IMR-90 (cell line): ENCODE measurements around the gene ZNF831. TPM values are rescaled to one million over a fixed set of nuclear protein-coding genes. Genes with fewer than 3 reads are reported as not detected.

ENCODE experiments used
- ATAC-seq: fragments of 200-7000 bp; cut with Tn5 transposase; 2 replicates; pipeline ENCODE4 v1.9.1; 2020; ENCODE audit warnings: low read depth, mild to moderate bottlenecking, moderate library complexity
- BruUV-seq: library from RNA; stranded (reverse); fragments of 400-500 nt; replicated peaks from 2 replicates; lab custom pipeline; 2021; lab: Mats Ljungman, UMichigan
- CTCF ChIA-PET: fragments of 300-600 bp; formaldehyde crosslinking; extraction: SDS; loops from one replicate; lab custom pipeline; 2021; ENCODE audit warnings: antibody characterized with exemption; lab: Yijun Ruan, JAX
- POLR2A ChIA-PET: fragments of 300-600 bp; sonication (Branson Sonifier 250); formaldehyde crosslinking; loops from one replicate; lab custom pipeline; 2022; ENCODE audit warnings: antibody characterized with exemption; ENCODE audit not compliant: unreplicated experiment; lab: Charles Lee
- DNase-seq: peaks from one replicate; pipeline ENCODE4 v3.0.0; 2013
- H2AFZ ChIP-seq: replicated peaks from 2 replicates; pipeline ENCODE3; 2013; ENCODE audit warnings: low read length, mild to moderate bottlenecking; ENCODE audit not compliant: poor library complexity
- H2AK5ac ChIP-seq: 2 replicates; pipeline ENCODE4 v1.6.1; 2013; ENCODE audit warnings: low read depth, low read length, inconsistent platforms
- H2AK9ac ChIP-seq: replicated peaks from 2 replicates; pipeline ENCODE3; 2013; ENCODE audit warnings: mild to moderate bottlenecking, low read depth, low read length, moderate library complexity; ENCODE audit not compliant: poor library complexity
- H2BK120ac ChIP-seq: 2 replicates; pipeline ENCODE4 v1.6.1; 2013; ENCODE audit warnings: low read depth, low read length, inconsistent platforms
- H2BK15ac ChIP-seq: 3 replicates; pipeline ENCODE4 v1.6.1; 2013; ENCODE audit warnings: low read depth, low read length, inconsistent platforms
- H2BK20ac ChIP-seq: 2 replicates; pipeline ENCODE4 v1.6.1; 2013; ENCODE audit warnings: low read depth, mild to moderate bottlenecking, inconsistent platforms, low read length, moderate library complexity
- H2BK5ac ChIP-seq: 2 replicates; pipeline ENCODE4 v1.6.1; 2013; ENCODE audit warnings: mild to moderate bottlenecking, low read depth, low read length, inconsistent platforms; ENCODE audit not compliant: poor library complexity, severe bottlenecking
- H3K14ac ChIP-seq: replicated peaks from 2 replicates; pipeline ENCODE4 v1.6.1; 2013; ENCODE audit warnings: low read depth, low read length, inconsistent platforms
- H3K18ac ChIP-seq: 2 replicates; pipeline ENCODE4 v1.6.1; 2013; ENCODE audit warnings: low read depth, low read length, control low read depth
- H3K23ac ChIP-seq: 2 replicates; pipeline ENCODE4 v1.6.1; 2013; ENCODE audit warnings: low read depth, low read length, inconsistent platforms
- H3K27ac ChIP-seq: 2 replicates; pipeline ENCODE4 v1.5.1; 2013; ENCODE audit warnings: mild to moderate bottlenecking, control low read depth, low read length; ENCODE audit not compliant: insufficient read depth
- H3K27me3 ChIP-seq: 2 replicates; pipeline ENCODE4 v1.6.1; 2013; ENCODE audit warnings: low read length; ENCODE audit not compliant: control insufficient read depth, insufficient read depth
- H3K36me3 ChIP-seq: 2 replicates; pipeline ENCODE4 v1.6.1; 2013; ENCODE audit warnings: low read length, mixed read lengths; ENCODE audit not compliant: control insufficient read depth, insufficient read depth
- H3K4ac ChIP-seq: 2 replicates; pipeline ENCODE4 v1.6.1; 2013; ENCODE audit warnings: low read depth, low read length, inconsistent platforms
- H3K4me1 ChIP-seq: 2 replicates; pipeline ENCODE4 v1.6.1; 2013; ENCODE audit warnings: low read length, mixed read lengths; ENCODE audit not compliant: control insufficient read depth, insufficient read depth
- H3K4me2 ChIP-seq: 2 replicates; pipeline ENCODE4 v1.6.1; 2013; ENCODE audit warnings: low read depth, mild to moderate bottlenecking, control low read depth, low read length, moderate library complexity
- H3K4me3 ChIP-seq: 2 replicates; pipeline ENCODE4 v1.5.1; 2013; ENCODE audit warnings: low read depth, mild to moderate bottlenecking, control low read depth, low read length, moderate library complexity; ENCODE audit not compliant: insufficient read depth
- H3K56ac ChIP-seq: 2 replicates; pipeline ENCODE4 v1.6.1; 2013; ENCODE audit warnings: low read length, inconsistent platforms; ENCODE audit not compliant: insufficient read depth; ENCODE audit errors: extremely low read depth
- H3K79me1 ChIP-seq, 2 experiments: 2 replicates each; pipeline ENCODE4 v1.6.1; 2013; ENCODE audit warnings: low read length in 2 of 2, inconsistent platforms in 1 of 2, low read depth in 1 of 2
- H3K9ac ChIP-seq: 2 replicates; pipeline ENCODE4 v1.6.1; 2013; ENCODE audit warnings: low read depth, low read length, control low read depth
- H3K9me1 ChIP-seq: 2 replicates; pipeline ENCODE4 v1.6.1; 2013; ENCODE audit warnings: low read length, inconsistent platforms; ENCODE audit not compliant: insufficient read depth
- H3K9me3 ChIP-seq: 2 replicates; pipeline ENCODE4 v1.6.1; 2013; ENCODE audit warnings: low read length; ENCODE audit not compliant: control insufficient read depth, insufficient read depth
- H4K20me1 ChIP-seq: 2 replicates; pipeline ENCODE4 v1.6.1; 2013; ENCODE audit warnings: low read length, inconsistent platforms; ENCODE audit not compliant: insufficient read depth
- H4K5ac ChIP-seq: 2 replicates; pipeline ENCODE4 v1.6.1; 2013; ENCODE audit warnings: mild to moderate bottlenecking, low read depth, low read length, control low read depth
- H4K8ac ChIP-seq, 2 experiments: 2 replicates each; pipeline ENCODE4 v1.6.1; 2013; ENCODE audit warnings: low read depth in 2 of 2, low read length in 2 of 2, control low read depth in 1 of 2, inconsistent platforms in 1 of 2
- H4K91ac ChIP-seq: 2 replicates; pipeline ENCODE4 v1.6.1; 2013; ENCODE audit warnings: low read depth, low read length, inconsistent platforms; ENCODE audit not compliant: insufficient read depth
- FOS ChIP-seq: fragments of 150-350 bp; IDR thresholded peaks from 2 replicates; pipeline ENCODE4 v1.6.1; 2016; ENCODE audit warnings: low read depth, low read length
- MAZ ChIP-seq: IDR thresholded peaks from 2 replicates; pipeline ENCODE4 v1.6.1; 2012; ENCODE audit warnings: low read depth, mild to moderate bottlenecking, low read length, improper control_type of control experiment, moderate library complexity, borderline replicate concordance
- NFE2L2 ChIP-seq: fragments of 150-350 bp; IDR thresholded peaks from 2 replicates; pipeline ENCODE4 v1.6.1; 2016; ENCODE audit warnings: low read depth, mild to moderate bottlenecking, low read length
- RAD21 ChIP-seq: IDR thresholded peaks from 2 replicates; pipeline ENCODE4 v1.6.1; 2012; ENCODE audit warnings: low read length, improper control_type of control experiment
- SMC3 ChIP-seq: fragments of 150-350 bp; IDR thresholded peaks from 2 replicates; pipeline ENCODE4 v1.6.1; 2016; ENCODE audit warnings: low read depth, mild to moderate bottlenecking, antibody characterized with exemption, low read length, moderate library complexity
- WGBS, 2 experiments: methylation state at CpG; one replicate each; pipeline versions ENCODE4 v1.1.5 to v1.1.7; 2013; ENCODE audit warnings: missing lambda C conversion rate in 2 of 2; ENCODE audit not compliant: insufficient read length in 1 of 2; ENCODE audit errors: extremely low coverage in 2 of 2; 5-methylcytosine and 5-hydroxymethylcytosine counted together
- dilution Hi-C: fragments of 300-500 bp; cut with HindIII; formaldehyde crosslinking; loops from one replicate; pipeline ENCODE4 v1.14.3; 2018; ENCODE audit warnings: low sequenced_read_pairs; ENCODE audit not compliant: unreplicated experiment
- in situ Hi-C: fragments of 300-500 bp; cut with MboI; formaldehyde crosslinking; loops from 3 replicates; pipeline ENCODE4 v1.14.3; 2019; ENCODE audit warnings: low sequenced_read_pairs, inconsistent platforms, mixed read lengths
- intact Hi-C: fragments of 100-400 bp; cut with micrococcal nuclease; formaldehyde crosslinking; loops from 2 replicates; pipeline ENCODE4 v1.10.0; 2022
- polyA plus RNA-seq, 3 experiments: library from polyadenylated mRNA; depleted of rRNA; stranded (reverse); fragments of >200 nt; gene quantifications; 2 replicates each; pipeline ENCODE4 v1.2.3, GENCODE V29; 2012; ENCODE audit warnings: low replicate concordance in 1 of 3
- total RNA-seq: library from RNA; depleted of rRNA; stranded (reverse); fragments of >200 nt; gene quantifications from 2 replicates; pipeline ENCODE4 v1.2.3, GENCODE V29; 2012; rRNA removed

Gene ZNF831
- total and polyA plus RNA-seq, 2 of the 4 experiments (the other 2 are of a cell fraction): not detected

DNA sequence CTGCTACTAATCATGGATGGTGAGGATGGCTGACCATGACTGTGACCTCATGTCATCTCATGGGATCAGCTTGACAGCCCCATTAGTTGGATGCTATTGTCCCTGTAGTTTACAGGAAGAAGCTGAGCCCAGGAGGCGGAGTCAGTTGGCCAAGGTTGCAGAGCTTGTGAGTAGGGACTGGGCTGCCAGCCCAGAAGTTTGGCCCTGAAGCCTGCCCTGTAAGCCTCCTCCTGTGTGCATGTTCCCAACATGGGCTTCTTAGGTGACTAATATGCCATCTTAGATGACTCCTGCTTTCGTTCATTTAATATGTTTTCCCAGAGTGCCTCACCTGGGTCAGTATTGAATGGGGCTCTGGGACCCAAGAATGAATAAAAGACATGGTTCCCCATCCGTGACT is 143.6 kb downstream of the ZNF831 start:
- H3K27ac ChIP-seq: no peak overlapping the region
- H3K56ac ChIP-seq: no peak overlapping the region
- no peak overlapping the region for H3K18ac ChIP-seq
- H3K79me1 ChIP-seq: no peaks in the 10 kb centered on the region
- no peak overlapping the region for H2BK15ac ChIP-seq
- H2AK9ac ChIP-seq: no peak overlapping the region
- no peak overlapping the region for H4K8ac ChIP-seq
- H3K4me1 ChIP-seq: no peaks in the 10 kb centered on the region
- ChIA-PET POLR2A (no interaction called here), CTCF (no interaction called here)
- no peak overlapping the region for H2AFZ ChIP-seq
- H3K9ac ChIP-seq: no peak overlapping the region
- ATAC-seq (no peak), DNase-seq (no peak)
- intact Hi-C loops: no loop called here
- peaks cover 2% of the 10 kb centered on the region; the same call in 1 of the 2 replicates for H3K9me3 ChIP-seq
- no peak overlapping the region for H3K4me2 ChIP-seq
- no TSS peak for BruUV-seq
- TF ChIP-seq FOS (no peak), RAD21 (no peak), NFE2L2 (no peak), MAZ (no peak), SMC3 (no peak)
- H2BK20ac ChIP-seq: no peak overlapping the region
- no peak overlapping the region for H3K4me3 ChIP-seq
- H2BK120ac ChIP-seq: no peak overlapping the region
- no peaks in the 10 kb centered on the region for H4K20me1 ChIP-seq
- H4K91ac ChIP-seq: no peak overlapping the region
- H3K27me3 ChIP-seq: no peaks in the 10 kb centered on the region
- no peak overlapping the region for H4K5ac ChIP-seq
- H3K4ac ChIP-seq: no peak overlapping the region
- no peak overlapping the region for H2BK5ac ChIP-seq
- no peak overlapping the region for H2AK5ac ChIP-seq
- H3K9me1 ChIP-seq: no peaks in the 10 kb centered on the region
- dilution Hi-C loops: no loop called here
- H3K14ac ChIP-seq: no peak overlapping the region
- no peaks in the 10 kb centered on the region for H3K36me3 ChIP-seq
- WGBS, 2 experiments: 50% methylated on average over 1 of the region's 3 CpGs; no CpG with 5 or more reads in 1 of the 2 experiments
- in situ Hi-C loops: no loop called here
- no peak overlapping the region for H3K23ac ChIP-seq

Other genes with a start within 250 kb of the ZNF831 start
- gene NELFCD, start 182.6 kb upstream of the ZNF831 start, total RNA-seq: 82.2 and 94.1 TPM in 2 replicates
- gene NELFCD, start 182.6 kb upstream of the ZNF831 start, polyA plus RNA-seq (2012; rRNA removed): 85.7 and 88.9 TPM in 2 replicates
- gene CTSZ, start 156.6 kb upstream of the ZNF831 start, total RNA-seq: 43.6 and 46.1 TPM in 2 replicates
- gene CTSZ, start 156.6 kb upstream of the ZNF831 start, polyA plus RNA-seq (2012; rRNA removed): 82.8 and 88.5 TPM in 2 replicates
- gene TUBB1, start 144.4 kb upstream of the ZNF831 start, total RNA-seq: not detected in 2 replicates
- gene TUBB1, start 144.4 kb upstream of the ZNF831 start, polyA plus RNA-seq (2012; rRNA removed): not detected in 2 replicates
- 3.8 and 12.2 TPM in 2 replicates for gene ATP5F1E, start 131.5 kb upstream of the ZNF831 start, total RNA-seq
- gene ATP5F1E, start 131.5 kb upstream of the ZNF831 start, polyA plus RNA-seq (2012; rRNA removed): 34.5 and 42.6 TPM in 2 replicates
- 41.9 and 80.8 TPM in 2 replicates for gene PRELID3B, start 121.0 kb upstream of the ZNF831 start, total RNA-seq
- 18.0 and 24.8 TPM in 2 replicates for gene PRELID3B, start 121.0 kb upstream of the ZNF831 start, polyA plus RNA-seq (2012; rRNA removed)
- gene EDN3, start 136.8 kb downstream of the ZNF831 start, total RNA-seq: not detected in 2 replicates
- gene EDN3, start 136.8 kb downstream of the ZNF831 start, polyA plus RNA-seq (2012; rRNA removed): not detected in 2 replicates